Stimulated activated CD8-positive, alpha-beta memory T cell treated with anti-CD3 and anti-CD28 coated beads, Interleukin-15, amount 100 ng/mL, for 48 hours (primary cell): ENCODE data around the gene UBE2L6.

Experiments
- DNase-seq, 2 donors: peaks; one replicate each; pipeline ENCODE4 v3.0.0-alpha.2; 2020; ENCODE audit warnings: low read depth in 2 of 2

The UBE2L6 gene

GRCh38 chr11:57530215-57530595 lies 37.3 kb downstream of the UBE2L6 start:
- DNase-seq: no peak

GRCh38 chr11:57529012-57529411 lies 38.5 kb downstream of the UBE2L6 start:
- no peak for DNase-seq

- DNase-seq: peak in 1 of 2 donors; percentile 36
Measured at GRCh38 chr11:57527056-57527631, 40.3 kb downstream of the UBE2L6 start.

- no peak for DNase-seq
Measured at GRCh38 chr11:57523419-57523818, 44.1 kb downstream of the UBE2L6 start.

GRCh38 chr11:57521116-57521515 lies 46.4 kb downstream of the UBE2L6 start:
- DNase-seq: no peak

- no peak for DNase-seq
Measured at GRCh38 chr11:57516061-57516443, 51.4 kb downstream of the UBE2L6 start.

- peak; percentile 10 to 28 for DNase-seq
Measured at GRCh38 chr11:57515332-57516060, 52.0 kb downstream of the UBE2L6 start, which contains the start of gene SLC43A1. TSS of gene SLC43A1 (minus strand) at chr11:57515702. CDS start at chr11:57514111, 1,591 bp downstream.

- DNase-seq: peak; percentile 15 to 38
Measured at GRCh38 chr11:57514538-57515331, 52.7 kb downstream of the UBE2L6 start.

- peak in 1 of 2 donors; percentile 21 for DNase-seq
Measured at GRCh38 chr11:57513911-57514537, 53.4 kb downstream of the UBE2L6 start.

- DNase-seq: no peak
Measured at GRCh38 chr11:57513452-57513795, 54.0 kb downstream of the UBE2L6 start.

GRCh38 chr11:57512646-57513451 lies 54.6 kb downstream of the UBE2L6 start:
- DNase-seq: no peak

GRCh38 chr11:57511741-57512430 lies 55.6 kb downstream of the UBE2L6 start:
- DNase-seq: no peak

- DNase-seq: no peak
Measured at GRCh38 chr11:57508341-57509170, 58.9 kb downstream of the UBE2L6 start.

GRCh38 chr11:57506522-57506921 lies 61.0 kb downstream of the UBE2L6 start:
- no peak for DNase-seq

- no peak for DNase-seq
Measured at GRCh38 chr11:57504511-57504910, 63.0 kb downstream of the UBE2L6 start.

GRCh38 chr11:57502870-57503269 lies 64.6 kb downstream of the UBE2L6 start:
- no peak for DNase-seq

GRCh38 chr11:57502376-57502775 lies 65.1 kb downstream of the UBE2L6 start:
- no peak for DNase-seq

GRCh38 chr11:57501953-57502352 lies 65.5 kb downstream of the UBE2L6 start:
- no peak for DNase-seq
